Measurements from ENCODE around the gene KIF5C.

Gene KIF5C

DNA sequence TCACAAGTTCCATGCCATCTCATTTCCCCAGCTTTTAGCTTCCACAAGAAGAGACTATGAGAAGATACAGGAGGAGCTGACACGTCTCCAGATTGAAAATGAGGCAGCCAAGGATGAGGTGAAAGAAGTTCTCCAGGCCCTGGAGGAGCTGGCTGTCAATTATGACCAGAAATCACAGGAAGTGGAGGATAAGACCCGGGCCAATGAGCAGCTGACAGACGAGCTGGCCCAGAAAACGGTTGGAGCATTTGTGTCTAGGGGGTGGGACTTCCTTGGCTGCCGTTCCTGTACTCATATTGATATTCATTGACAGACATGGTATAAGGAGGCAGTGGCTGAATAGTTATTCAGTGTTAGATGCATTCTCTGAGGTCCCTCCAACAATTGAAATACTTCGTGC, 106.3 kb downstream of the KIF5C start:
- Mint-ChIP-seq H3K27me3 (ENCODE audit: low read depth) (peaks cover 6% of the 10 kb centered on the region), H3K9me3 (no peaks in the 10 kb centered on the region), H3K36me3 (ENCODE audit: low read depth) (peaks cover 22% of the 10 kb centered on the region), H3K27ac (peak overlapping the region in 2 of 3 experiments; percentile 26 to 39), H3K4me3 (no peak overlapping the region), H3K4me1 (peaks cover 20% of the 10 kb centered on the region)
- TF ChIP-seq, protein P1, sequence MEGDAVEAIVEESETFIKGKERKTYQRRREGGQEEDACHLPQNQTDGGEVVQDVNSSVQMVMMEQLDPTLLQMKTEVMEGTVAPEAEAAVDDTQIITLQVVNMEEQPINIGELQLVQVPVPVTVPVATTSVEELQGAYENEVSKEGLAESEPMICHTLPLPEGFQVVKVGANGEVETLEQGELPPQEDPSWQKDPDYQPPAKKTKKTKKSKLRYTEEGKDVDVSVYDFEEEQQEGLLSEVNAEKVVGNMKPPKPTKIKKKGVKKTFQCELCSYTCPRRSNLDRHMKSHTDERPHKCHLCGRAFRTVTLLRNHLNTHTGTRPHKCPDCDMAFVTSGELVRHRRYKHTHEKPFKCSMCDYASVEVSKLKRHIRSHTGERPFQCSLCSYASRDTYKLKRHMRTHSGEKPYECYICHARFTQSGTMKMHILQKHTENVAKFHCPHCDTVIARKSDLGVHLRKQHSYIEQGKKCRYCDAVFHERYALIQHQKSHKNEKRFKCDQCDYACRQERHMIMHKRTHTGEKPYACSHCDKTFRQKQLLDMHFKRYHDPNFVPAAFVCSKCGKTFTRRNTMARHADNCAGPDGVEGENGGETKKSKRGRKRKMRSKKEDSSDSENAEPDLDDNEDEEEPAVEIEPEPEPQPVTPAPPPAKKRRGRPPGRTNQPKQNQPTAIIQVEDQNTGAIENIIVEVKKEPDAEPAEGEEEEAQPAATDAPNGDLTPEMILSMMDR (IDR thresholded peaks at IDR 0.05; ENCODE audit: unreplicated experiment in 3 of 3): no peak

DNA sequence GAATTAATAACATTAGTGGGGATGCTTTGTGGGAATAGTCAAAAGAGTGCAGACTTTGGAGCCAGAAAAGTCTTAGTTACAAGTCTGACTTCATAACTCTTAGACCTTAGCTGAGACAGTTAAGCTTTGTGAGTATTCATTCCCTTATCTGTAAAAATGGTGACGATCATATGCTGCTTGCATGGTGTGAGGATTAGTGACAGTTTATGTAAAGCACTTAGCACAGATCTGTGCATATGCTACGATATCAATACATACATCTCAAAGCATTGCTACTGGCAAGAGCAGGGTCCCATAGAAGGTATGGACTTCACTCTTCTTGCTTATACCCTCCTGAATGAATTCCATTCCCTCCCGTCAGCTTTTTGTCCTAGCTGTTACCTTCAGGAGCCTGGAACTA, 106.8 kb downstream of the KIF5C start:
- H3K27ac Mint-ChIP-seq: peak overlapping the region in 2 of 3 experiments; percentile 26 to 39
- no peak overlapping the region for H3K4me3 Mint-ChIP-seq
- peaks cover 22% of the 10 kb centered on the region for H3K36me3 Mint-ChIP-seq (ENCODE audit: low read depth)
- no peaks in the 10 kb centered on the region for H3K9me3 Mint-ChIP-seq
- peaks cover 6% of the 10 kb centered on the region for H3K27me3 Mint-ChIP-seq (ENCODE audit: low read depth)
- H3K4me1 Mint-ChIP-seq: peaks cover 20% of the 10 kb centered on the region
- TF ChIP-seq, protein P1 (IDR thresholded peaks at IDR 0.05; ENCODE audit: unreplicated experiment in 3 of 3): no peak

- TF ChIP-seq, protein P1 (IDR thresholded peaks at IDR 0.05; ENCODE audit: unreplicated experiment in 3 of 3): no peak
- Mint-ChIP-seq H3K4me1 (peaks cover 20% of the 10 kb centered on the region), H3K4me3 (no peak overlapping the region), H3K36me3 (ENCODE audit: low read depth) (peaks cover 22% of the 10 kb centered on the region), H3K9me3 (no peaks in the 10 kb centered on the region), H3K27ac (peak overlapping the region in 1 of 3 experiments; percentile 31), H3K27me3 (ENCODE audit: low read depth) (peaks cover 6% of the 10 kb centered on the region)
Measured at GRCh38 chr2:148982282-148982681, 107.3 kb downstream of the KIF5C start.

DNA sequence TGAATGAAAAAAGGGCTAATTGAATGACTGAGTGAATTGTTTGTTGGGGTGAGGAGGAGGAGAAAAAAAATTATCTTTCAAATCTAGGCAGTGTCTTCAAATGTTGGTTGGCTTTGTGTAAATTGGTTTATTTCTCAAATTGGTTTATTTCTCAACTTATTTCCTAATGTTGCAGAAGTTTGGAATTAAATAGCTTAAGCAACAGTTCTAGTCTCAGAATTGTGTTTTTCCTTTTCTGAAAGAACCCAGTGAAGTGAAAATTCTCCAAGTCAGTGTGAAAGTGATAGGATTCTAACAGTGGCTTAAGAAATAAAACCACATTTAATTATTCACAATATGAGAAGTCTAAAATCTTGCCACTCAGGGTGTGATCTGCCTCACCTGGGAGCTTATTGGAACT, 108.9 kb downstream of the KIF5C start:
- Mint-ChIP-seq H3K36me3 (ENCODE audit: low read depth) (peaks cover 22% of the 10 kb centered on the region), H3K4me3 (no peak overlapping the region), H3K9me3 (no peaks in the 10 kb centered on the region), H3K27me3 (ENCODE audit: low read depth) (peaks cover 6% of the 10 kb centered on the region), H3K4me1 (peaks cover 13% of the 10 kb centered on the region), H3K27ac (no peak overlapping the region)
- TF ChIP-seq, protein P1 (IDR thresholded peaks at IDR 0.05; ENCODE audit: unreplicated experiment in 3 of 3): no peak

GRCh38 chr2:148984449-148984848, 109.4 kb downstream of the KIF5C start:
- no peak overlapping the region for H3K27ac Mint-ChIP-seq
- no peak overlapping the region for H3K4me3 Mint-ChIP-seq
- H3K9me3 Mint-ChIP-seq: no peaks in the 10 kb centered on the region
- H3K4me1 Mint-ChIP-seq: peaks cover 7% of the 10 kb centered on the region
- peaks cover 22% of the 10 kb centered on the region for H3K36me3 Mint-ChIP-seq (ENCODE audit: low read depth)
- H3K27me3 Mint-ChIP-seq (ENCODE audit: low read depth): peaks cover 6% of the 10 kb centered on the region
- TF ChIP-seq, protein P1 (IDR thresholded peaks at IDR 0.05; ENCODE audit: unreplicated experiment in 3 of 3): no peak

- H3K36me3 Mint-ChIP-seq (ENCODE audit: low read depth): peaks cover 13% of the 10 kb centered on the region
- no peaks in the 10 kb centered on the region for H3K4me1 Mint-ChIP-seq
- no peak overlapping the region for H3K27ac Mint-ChIP-seq
- no peaks in the 10 kb centered on the region for H3K9me3 Mint-ChIP-seq
- H3K27me3 Mint-ChIP-seq (ENCODE audit: low read depth): peaks cover under 1% of the 10 kb centered on the region
- TF ChIP-seq, protein P1 (IDR thresholded peaks at IDR 0.05; ENCODE audit: unreplicated experiment in 3 of 3): no peak
- no peak overlapping the region for H3K4me3 Mint-ChIP-seq
Measured at GRCh38 chr2:148987286-148987685, 112.3 kb downstream of the KIF5C start.

All from nephron (organoid).